Measurements from ENCODE around the gene GNAO1.

The GNAO1 gene

DNA sequence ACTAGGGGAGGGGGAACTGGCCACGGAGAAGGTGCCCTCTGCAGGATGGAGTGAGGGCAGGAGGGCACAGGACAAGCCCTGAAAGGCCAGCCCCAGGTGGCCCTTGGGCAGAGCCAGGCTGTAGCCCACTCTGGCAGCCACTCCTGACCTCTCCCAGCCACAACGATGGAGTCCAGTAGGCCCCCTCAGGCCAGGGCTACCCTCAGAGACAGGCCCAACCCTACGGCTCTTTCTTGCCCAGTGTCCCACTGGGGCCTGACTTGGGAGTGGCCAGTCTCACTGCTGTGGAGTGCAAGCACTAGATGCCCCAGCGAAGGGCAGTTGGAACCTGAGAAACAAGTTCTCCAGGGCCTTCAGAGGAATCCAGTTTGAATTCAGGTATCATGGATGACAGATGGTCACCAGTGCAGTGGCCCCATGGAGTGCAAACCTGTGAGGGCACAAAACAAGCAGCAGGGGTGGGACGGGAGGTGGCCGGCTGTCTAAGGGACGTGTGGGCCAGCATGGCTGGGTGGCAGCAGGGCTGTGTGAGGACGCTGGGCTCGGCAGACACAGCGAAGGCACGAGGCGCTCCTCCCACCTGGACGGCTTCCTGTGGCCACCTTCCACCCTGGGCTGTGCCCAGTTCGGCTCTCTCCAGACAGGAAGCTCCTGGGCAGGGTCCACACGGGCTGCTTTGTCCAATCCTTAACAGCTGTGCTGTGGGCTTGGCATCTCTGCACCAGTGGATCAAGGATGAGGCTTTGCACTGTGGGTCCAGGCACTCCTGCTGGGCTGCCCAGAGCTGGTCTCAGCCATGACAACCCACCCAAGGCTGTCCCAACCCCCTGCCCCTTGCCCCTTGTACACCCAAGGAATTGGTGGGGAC, 162.0 kb downstream of the GNAO1 start:
- no peak for DNase-seq

GRCh38 chr16:56354016-56354415, 162.7 kb downstream of the GNAO1 start:
- DNase-seq, result no peak

DNA sequence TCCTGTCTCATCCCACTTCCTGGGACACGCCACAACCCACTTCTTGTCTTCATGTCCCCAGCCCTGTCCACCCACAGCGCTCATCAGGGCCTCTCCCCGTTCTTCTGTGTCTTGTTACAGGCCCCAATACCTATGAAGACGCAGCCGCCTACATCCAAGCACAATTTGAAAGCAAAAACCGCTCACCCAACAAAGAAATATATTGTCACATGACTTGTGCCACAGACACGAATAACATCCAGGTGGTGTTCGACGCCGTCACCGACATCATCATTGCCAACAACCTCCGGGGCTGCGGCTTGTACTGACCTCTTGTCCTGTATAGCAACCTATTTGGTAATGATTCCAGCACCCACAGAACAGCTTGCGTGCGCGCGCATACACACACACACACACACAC, 163.5 kb downstream of the GNAO1 start:
- DNase-seq, result no peak

GRCh38 chr16:56355221-56355620, 163.9 kb downstream of the GNAO1 start:
- DNase-seq, result no peak

DNA sequence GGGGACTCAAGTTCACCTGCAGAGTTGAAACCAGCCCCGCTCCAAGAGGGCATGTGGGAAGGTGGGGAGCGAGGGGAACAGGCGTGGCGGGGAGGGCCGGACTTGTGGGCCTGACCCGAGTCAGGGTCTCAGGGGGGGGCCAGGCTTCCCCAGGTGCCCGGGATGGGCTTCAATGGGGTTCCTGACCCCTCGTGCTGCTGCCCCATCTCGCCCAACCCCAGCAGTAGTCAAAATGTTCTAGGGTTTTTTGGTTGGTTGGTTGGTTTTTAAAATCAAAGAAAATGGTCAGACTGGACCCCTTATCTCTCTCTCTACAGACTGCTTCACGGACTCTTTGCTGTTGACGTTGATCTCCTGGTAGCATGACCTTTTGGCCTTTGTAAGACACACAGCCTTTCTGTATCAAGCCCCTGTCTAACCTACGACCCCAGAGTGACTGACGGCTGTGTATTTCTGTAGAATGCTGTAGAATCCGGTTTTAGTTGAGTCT, 164.5 kb downstream of the GNAO1 start:
- DNase-seq, result no peak

GRCh38 chr16:56356276-56357240, 165.3 kb downstream of the GNAO1 start:
- peak; percentile 51 for DNase-seq

DNA sequence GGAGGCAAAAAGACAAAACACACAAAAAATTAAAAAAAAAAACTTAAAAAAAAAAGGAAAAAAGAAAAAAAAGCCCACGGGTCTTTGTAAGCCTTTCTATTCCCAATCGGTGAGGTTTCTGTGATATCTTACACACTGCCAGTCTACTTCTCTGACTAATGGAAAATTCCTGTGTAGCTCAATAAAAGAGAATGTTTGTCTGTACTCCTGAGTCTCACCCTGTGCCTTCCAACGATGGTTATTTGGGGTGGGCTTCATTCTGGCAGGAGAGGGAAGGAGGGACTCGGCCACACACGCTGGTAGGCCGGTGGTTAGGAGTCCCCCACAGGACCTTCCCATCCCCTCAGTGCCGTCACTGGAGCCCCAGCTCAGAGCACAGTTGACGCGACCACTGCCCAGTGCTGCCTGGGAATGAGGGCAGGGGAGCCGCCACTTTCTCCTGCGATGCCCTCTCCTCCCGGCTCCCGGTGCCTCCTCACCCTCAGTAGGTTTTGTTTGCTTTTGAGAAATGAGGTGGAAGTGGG, 166.0 kb downstream of the GNAO1 start:
- no peak for DNase-seq

- DNase-seq, result no peak
These were observed 166.6 kb downstream of the GNAO1 start for GRCh38 chr16:56357765-56358322.

- DNase-seq, result no peak
These were observed 169.1 kb downstream of the GNAO1 start for GRCh38 chr16:56360117-56361008.

- no peak for DNase-seq
These were observed 170.9 kb downstream of the GNAO1 start for GRCh38 chr16:56362057-56362655.

DNA sequence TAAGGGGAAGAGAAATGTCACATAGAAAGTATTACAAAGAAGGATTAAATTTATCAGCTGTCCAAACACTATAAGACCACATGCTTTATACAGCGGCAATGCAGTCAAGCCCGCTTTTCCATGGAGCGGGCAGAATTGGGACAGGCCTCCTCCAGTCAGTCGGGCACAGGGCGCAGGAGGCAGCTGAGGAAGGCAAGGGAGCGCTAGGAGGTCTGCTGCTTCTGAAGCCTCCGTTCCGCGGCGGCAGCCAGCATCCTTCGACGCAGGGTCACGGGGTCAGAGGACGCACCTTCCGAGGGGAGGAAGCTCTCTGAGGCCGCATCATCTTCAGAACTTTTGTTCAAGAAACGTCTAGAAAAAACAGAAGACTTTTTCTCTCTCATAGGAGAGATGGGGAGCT, 171.4 kb downstream of the GNAO1 start:
- no peak for DNase-seq

- no peak for DNase-seq
These were observed 172.0 kb downstream of the GNAO1 start for GRCh38 chr16:56363181-56363716.

DNA sequence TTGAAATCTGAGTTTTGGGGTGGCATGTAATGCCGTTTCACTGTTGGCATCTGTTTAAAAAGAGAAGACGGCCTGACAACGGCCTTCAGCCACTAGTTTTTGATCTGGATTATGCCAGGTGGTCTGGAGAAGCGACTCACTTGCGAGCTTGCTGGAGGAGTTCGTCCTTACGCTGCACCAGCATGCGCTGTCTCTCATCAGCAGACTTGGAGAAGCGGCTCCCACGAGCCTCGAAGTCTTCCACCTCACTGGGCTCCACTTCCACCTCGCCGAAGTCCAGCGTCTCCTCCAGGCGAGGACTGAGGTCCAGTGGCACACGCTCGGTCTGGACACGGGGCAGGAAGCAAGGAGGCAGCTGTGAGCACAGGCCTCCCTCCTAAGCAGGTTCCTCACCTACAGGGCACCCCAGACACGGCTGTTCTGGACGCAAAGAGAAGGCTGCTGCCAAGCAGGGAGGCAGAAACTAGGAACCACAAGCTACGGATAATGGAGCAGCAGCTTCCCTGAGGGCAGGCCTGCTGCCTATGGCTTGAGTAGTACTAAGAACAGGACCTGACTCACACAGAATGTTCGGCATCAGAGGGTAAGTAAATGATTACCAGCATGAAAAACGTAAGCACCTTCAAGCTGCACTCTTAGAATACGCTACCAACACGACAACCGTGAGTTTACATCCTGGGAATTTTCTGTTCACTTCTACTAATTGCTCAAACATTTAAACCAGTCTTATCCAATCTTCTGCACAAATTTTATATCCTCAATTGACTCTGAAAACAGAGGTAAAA, 172.7 kb downstream of the GNAO1 start:
- DNase-seq, result no peak

- DNase-seq, result no peak
These were observed 173.6 kb downstream of the GNAO1 start for GRCh38 chr16:56364865-56365264.

DNA sequence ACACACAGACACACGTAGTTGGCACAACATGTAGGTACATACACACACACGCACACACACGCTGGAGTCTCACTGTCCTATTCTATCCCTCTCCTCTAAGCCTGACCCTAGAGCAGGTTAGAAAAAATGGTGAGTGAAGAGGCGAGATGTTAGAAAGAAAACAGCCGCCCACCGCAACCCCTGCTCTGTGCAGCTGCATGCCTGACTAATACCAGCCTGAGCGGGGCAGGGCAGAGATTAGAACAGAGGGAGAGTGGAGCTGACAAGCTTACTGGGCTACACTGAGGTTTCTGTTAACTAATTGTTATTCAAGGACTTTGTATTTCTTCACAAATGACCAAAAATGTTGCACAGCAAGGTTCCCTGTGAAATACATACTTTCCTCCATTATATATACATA, 174.3 kb downstream of the GNAO1 start:
- DNase-seq, result no peak

DNA sequence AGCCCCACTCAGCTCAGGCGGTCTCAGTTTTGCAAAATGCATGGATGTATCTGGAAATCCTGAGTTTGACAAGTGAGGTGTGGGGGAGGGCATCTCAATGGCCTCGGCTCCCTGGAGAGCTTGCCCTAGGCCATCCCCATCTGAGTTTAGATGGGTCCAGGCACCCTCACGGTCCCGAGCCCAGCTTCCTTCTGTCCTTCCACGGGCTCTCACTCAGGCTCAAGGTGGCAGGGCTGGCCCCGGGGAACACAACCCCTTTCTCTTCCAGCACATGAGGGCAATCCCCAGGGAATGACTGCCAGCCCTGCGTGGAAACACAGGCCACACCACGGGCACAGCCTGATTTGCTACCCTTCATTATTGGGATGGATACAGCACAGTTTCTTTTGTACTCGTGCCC, 175.7 kb downstream of the GNAO1 start:
- DNase-seq, result no peak

GRCh38 chr16:56367764-56368163, 176.5 kb downstream of the GNAO1 start:
- no peak for DNase-seq

GRCh38 chr16:56368545-56368944, 177.3 kb downstream of the GNAO1 start:
- DNase-seq, result no peak

DNA sequence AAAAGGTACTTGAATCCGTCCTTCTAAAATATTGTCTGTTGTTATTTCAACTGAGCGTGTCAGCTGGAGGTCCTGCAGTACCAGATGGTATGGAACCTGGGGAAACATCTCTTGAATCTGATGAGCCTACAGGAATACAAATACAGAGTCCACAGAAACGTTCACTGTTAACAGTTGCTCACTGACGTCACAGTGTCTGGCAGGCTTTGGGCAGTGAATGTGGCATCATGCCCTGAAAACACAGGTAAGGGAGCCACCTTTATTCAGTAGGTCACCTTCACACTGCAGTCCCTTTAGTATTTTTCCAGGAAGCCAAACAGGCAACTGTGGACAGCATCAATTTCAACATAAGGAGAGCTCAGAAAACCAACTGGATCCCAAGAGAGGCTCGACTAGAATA, 177.9 kb downstream of the GNAO1 start:
- no peak for DNase-seq

- DNase-seq, result no peak
These were observed 179.0 kb downstream of the GNAO1 start for GRCh38 chr16:56370185-56370874.
